ENCODE data around the gene C1orf232. TPM values are rescaled to one million over a fixed set of nuclear protein-coding genes. Genes with fewer than 3 reads are reported as not detected.
A peak's percentile ranks its signal among the peaks of the same experiment; 100 is the strongest.

Gene C1orf232
- total and polyA plus RNA-seq, 2 of the 13 experiments (the other 11 are each of a cell fraction or from before 2014, with no cell fraction given): not detected

GRCh38 chr1:26145041-26145959 lies 23.5 kb downstream of the C1orf232 start (continued):
- TF ChIP-seq ZBTB40 (IDR thresholded peaks at IDR 0.05) (no peak), ZBTB40 (CRISPR knock-in tag; IDR thresholded peaks at IDR 0.05) (no peak), ELF1 (CRISPR knock-in tag; IDR thresholded peaks at IDR 0.05) (no peak), ZMAT5 (CRISPR knock-in tag; IDR thresholded peaks at IDR 0.05; ENCODE audit: borderline replicate concordance, low read depth) (no peak), ZIK1 (CRISPR knock-in tag; IDR thresholded peaks at IDR 0.05; ENCODE audit: borderline replicate concordance, low read depth) (no peak), PAWR (CRISPR knock-in tag; IDR thresholded peaks at IDR 0.05; ENCODE audit: borderline replicate concordance) (no peak), RXRB (CRISPR knock-in tag; IDR thresholded peaks at IDR 0.05; ENCODE audit: borderline replicate concordance) (0 out of 2 replicates have a peak, but pooled peaks have one; percentile 16), RELA (CRISPR knock-in tag; IDR thresholded peaks at IDR 0.05) (no peak), YEATS2 (CRISPR knock-in tag; IDR thresholded peaks at IDR 0.05; ENCODE audit: borderline replicate concordance) (0 out of 2 replicates have a peak, but pooled peaks have one; percentile 35), THAP11 (CRISPR knock-in tag; IDR thresholded peaks at IDR 0.05) (0 out of 2 replicates have a peak, but pooled peaks have one; percentile 23), IRF2 (CRISPR knock-in tag; IDR thresholded peaks at IDR 0.05) (0 out of 2 replicates have a peak, but pooled peaks have one; percentile 26), ESRRA (CRISPR knock-in tag; IDR thresholded peaks at IDR 0.05; ENCODE audit: low read depth) (no peak), SP5 (CRISPR knock-in tag; IDR thresholded peaks at IDR 0.05; ENCODE audit: borderline replicate concordance, low read depth) (no peak), ELF3 (CRISPR knock-in tag; IDR thresholded peaks at IDR 0.05) (peak; percentile 50; the same call in 1 of the 2 replicates), FOXA3 (CRISPR knock-in tag; IDR thresholded peaks at IDR 0.05) (0 out of 2 replicates have a peak, but pooled peaks have one; percentile 23), ZSCAN9 (CRISPR knock-in tag; IDR thresholded peaks at IDR 0.05; ENCODE audit: borderline replicate concordance) (0 out of 2 replicates have a peak, but pooled peaks have one; percentile 32), ZNF850 (CRISPR knock-in tag; conservative IDR thresholded peaks at IDR 0.05) (no peak), MEF2D (CRISPR knock-in tag; IDR thresholded peaks at IDR 0.05) (no peak)

Measured in HepG2 (cell line).